Measurements from ENCODE around the gene UGT8.
"Not testable (repeated sequence)": the region's sequence is repeated elsewhere in the genome, so short reads cannot be mapped to it uniquely, and the experiment has no call there.

Gene UGT8

GRCh38 chr4:114606245-114606644 is 7.6 kb downstream of the UGT8 start:
- DNase-seq (ENCODE audit: extremely low read depth in 1 of 2, low read depth in 1 of 2): no peak

- no peak for DNase-seq (ENCODE audit: extremely low read depth in 1 of 2, low read depth in 1 of 2)
Observed at GRCh38 chr4:114607056-114607455, 8.4 kb downstream of the UGT8 start.

- no peak for DNase-seq (ENCODE audit: extremely low read depth in 1 of 2, low read depth in 1 of 2)
Observed at GRCh38 chr4:114613560-114613959, 15.0 kb downstream of the UGT8 start.

GRCh38 chr4:114615435-114615834 is 16.8 kb downstream of the UGT8 start:
- no peak for DNase-seq (ENCODE audit: extremely low read depth in 1 of 2, low read depth in 1 of 2)

- DNase-seq (ENCODE audit: extremely low read depth in 1 of 2, low read depth in 1 of 2): not testable (repeated sequence)
Observed at GRCh38 chr4:114616036-114616435, 17.4 kb downstream of the UGT8 start.

GRCh38 chr4:114626196-114626595 is 27.6 kb downstream of the UGT8 start:
- DNase-seq (ENCODE audit: extremely low read depth in 1 of 2, low read depth in 1 of 2): no peak

GRCh38 chr4:114636192-114636935 is 37.8 kb downstream of the UGT8 start:
- DNase-seq (ENCODE audit: extremely low read depth in 1 of 2, low read depth in 1 of 2): no peak

GRCh38 chr4:114642173-114642780 is 43.7 kb downstream of the UGT8 start:
- no peak for DNase-seq (ENCODE audit: extremely low read depth in 1 of 2, low read depth in 1 of 2)

GRCh38 chr4:114649908-114650307 is 51.3 kb downstream of the UGT8 start:
- DNase-seq (ENCODE audit: extremely low read depth in 1 of 2, low read depth in 1 of 2): no peak

GRCh38 chr4:114653675-114654074 is 55.1 kb downstream of the UGT8 start:
- DNase-seq (ENCODE audit: extremely low read depth in 1 of 2, low read depth in 1 of 2): no peak

- no peak for DNase-seq (ENCODE audit: extremely low read depth in 1 of 2, low read depth in 1 of 2)
Observed at GRCh38 chr4:114654592-114654991, 56.0 kb downstream of the UGT8 start.

- no peak for DNase-seq (ENCODE audit: extremely low read depth in 1 of 2, low read depth in 1 of 2)
Observed at GRCh38 chr4:114658179-114658578, 59.6 kb downstream of the UGT8 start.

- DNase-seq (ENCODE audit: extremely low read depth in 1 of 2, low read depth in 1 of 2): no peak
Observed at GRCh38 chr4:114658776-114659175, 60.2 kb downstream of the UGT8 start.

- DNase-seq (ENCODE audit: extremely low read depth in 1 of 2, low read depth in 1 of 2): peak in 1 of 2 donors; percentile 2
Observed at GRCh38 chr4:114659386-114660008, 60.9 kb downstream of the UGT8 start.

- no peak for DNase-seq (ENCODE audit: extremely low read depth in 1 of 2, low read depth in 1 of 2)
Observed at GRCh38 chr4:114663083-114663482, 64.5 kb downstream of the UGT8 start.

GRCh38 chr4:114668577-114668976 is 70.0 kb downstream of the UGT8 start:
- DNase-seq (ENCODE audit: extremely low read depth in 1 of 2, low read depth in 1 of 2): no peak

GRCh38 chr4:114670733-114671132 is 72.1 kb downstream of the UGT8 start:
- not testable (repeated sequence) for DNase-seq (ENCODE audit: extremely low read depth in 1 of 2, low read depth in 1 of 2)

- DNase-seq (ENCODE audit: extremely low read depth in 1 of 2, low read depth in 1 of 2): no peak
Observed at GRCh38 chr4:114673306-114673705, 74.7 kb downstream of the UGT8 start.

- no peak for DNase-seq (ENCODE audit: extremely low read depth in 1 of 2, low read depth in 1 of 2)
Observed at GRCh38 chr4:114674080-114674479, 75.5 kb downstream of the UGT8 start.

- no peak for DNase-seq (ENCODE audit: extremely low read depth in 1 of 2, low read depth in 1 of 2)
Observed at GRCh38 chr4:114677346-114677979, 78.9 kb downstream of the UGT8 start.

GRCh38 chr4:114684462-114684861 is 85.9 kb downstream of the UGT8 start:
- DNase-seq (ENCODE audit: extremely low read depth in 1 of 2, low read depth in 1 of 2): no peak

- DNase-seq (ENCODE audit: extremely low read depth in 1 of 2, low read depth in 1 of 2): no peak
Observed at GRCh38 chr4:114688059-114688458, 89.5 kb downstream of the UGT8 start.
